ENCODE data around the gene TSPYL1.

DNA sequence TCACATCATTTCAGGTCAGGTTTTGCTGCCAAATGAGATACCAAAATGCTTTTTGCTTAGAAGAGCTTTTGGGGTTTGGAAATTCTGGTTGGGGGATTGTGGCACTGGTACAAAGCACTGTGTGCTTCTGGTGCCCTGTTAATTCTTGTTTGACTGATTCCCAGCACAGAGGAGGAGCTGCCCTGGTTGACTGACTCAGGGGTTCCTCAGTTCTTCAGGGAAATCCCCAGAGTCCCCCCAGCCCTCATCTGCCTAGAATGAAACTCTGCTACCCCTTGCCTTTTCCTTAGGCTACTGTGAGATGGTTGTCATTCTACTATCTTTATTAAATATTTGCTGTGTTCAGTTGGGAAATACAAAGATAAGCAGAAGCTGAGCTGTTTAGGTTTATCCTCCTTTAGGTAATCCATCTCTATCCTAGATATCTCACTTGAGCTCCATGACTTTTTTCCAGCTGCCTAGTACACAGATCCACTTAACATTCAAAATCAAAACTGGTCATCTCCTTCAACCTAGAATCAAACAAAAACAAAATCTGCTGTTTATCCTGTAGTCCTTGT, 24.9 kb upstream of the TSPYL1 start:
- TF ChIP-seq CTCF (tag by site-specific recombination; IDR thresholded peaks at IDR 0.05): no peak
- TF ChIP-seq, protein P1, sequence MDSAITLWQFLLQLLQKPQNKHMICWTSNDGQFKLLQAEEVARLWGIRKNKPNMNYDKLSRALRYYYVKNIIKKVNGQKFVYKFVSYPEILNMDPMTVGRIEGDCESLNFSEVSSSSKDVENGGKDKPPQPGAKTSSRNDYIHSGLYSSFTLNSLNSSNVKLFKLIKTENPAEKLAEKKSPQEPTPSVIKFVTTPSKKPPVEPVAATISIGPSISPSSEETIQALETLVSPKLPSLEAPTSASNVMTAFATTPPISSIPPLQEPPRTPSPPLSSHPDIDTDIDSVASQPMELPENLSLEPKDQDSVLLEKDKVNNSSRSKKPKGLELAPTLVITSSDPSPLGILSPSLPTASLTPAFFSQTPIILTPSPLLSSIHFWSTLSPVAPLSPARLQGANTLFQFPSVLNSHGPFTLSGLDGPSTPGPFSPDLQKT (IDR thresholded peaks at IDR 0.05; ENCODE audit: borderline replicate concordance, low read depth, low read length): no peak
- no peak for TF ChIP-seq ZNF394 (tag by site-specific recombination; IDR thresholded peaks at IDR 0.05; ENCODE audit: borderline replicate concordance)
- TF ChIP-seq ZNF521 (tag by site-specific recombination; IDR thresholded peaks at IDR 0.05): no peak
- TF ChIP-seq TCF7L2 (IDR thresholded peaks at IDR 0.05; ENCODE audit: borderline replicate concordance, low read depth, low read length): no peak
- no peak for TF ChIP-seq ZNF585B (tag by site-specific recombination; IDR thresholded peaks at IDR 0.05)
- TF ChIP-seq ZNF311 (tag by site-specific recombination; IDR thresholded peaks at IDR 0.05; ENCODE audit: borderline replicate concordance): no peak
- TF ChIP-seq ZNF776 (tag by site-specific recombination; IDR thresholded peaks at IDR 0.05; ENCODE audit: borderline replicate concordance): no peak
- no peak for TF ChIP-seq ZNF830 (tag by site-specific recombination; IDR thresholded peaks at IDR 0.05; ENCODE audit: low read depth)
- TF ChIP-seq, protein P2, sequence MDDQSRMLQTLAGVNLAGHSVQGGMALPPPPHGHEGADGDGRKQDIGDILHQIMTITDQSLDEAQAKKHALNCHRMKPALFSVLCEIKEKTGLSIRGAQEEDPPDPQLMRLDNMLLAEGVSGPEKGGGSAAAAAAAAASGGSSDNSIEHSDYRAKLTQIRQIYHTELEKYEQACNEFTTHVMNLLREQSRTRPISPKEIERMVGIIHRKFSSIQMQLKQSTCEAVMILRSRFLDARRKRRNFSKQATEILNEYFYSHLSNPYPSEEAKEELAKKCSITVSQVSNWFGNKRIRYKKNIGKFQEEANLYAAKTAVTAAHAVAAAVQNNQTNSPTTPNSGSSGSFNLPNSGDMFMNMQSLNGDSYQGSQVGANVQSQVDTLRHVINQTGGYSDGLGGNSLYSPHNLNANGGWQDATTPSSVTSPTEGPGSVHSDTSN (CRISPR knock-in tag; IDR thresholded peaks at IDR 0.05): no peak
- no peak for TF ChIP-seq ZNF555 (tag by site-specific recombination; conservative IDR thresholded peaks at IDR 0.05)
- TF ChIP-seq ZNF175 (tag by site-specific recombination; IDR thresholded peaks at IDR 0.05): no peak
- no peak for TF ChIP-seq ZNF23 (tag by site-specific recombination; IDR thresholded peaks at IDR 0.05; ENCODE audit: borderline replicate concordance)
- TF ChIP-seq KLF17 (tag by site-specific recombination; IDR thresholded peaks at IDR 0.05): no peak

Data from HEK293 (cell line).